Peyer's patch (tissue), 4 donors: ENCODE data around the gene ANP32B.

Source experiments
- POLR2A ChIP-seq, 2 donors: fragments of 450-650 bp; IDR thresholded peaks; one replicate each; pipeline ENCODE4 v1.5.1; 2017; ENCODE audit warnings: antibody characterized with exemption in 2 of 2, mild to moderate bottlenecking in 2 of 2, moderate library complexity in 2 of 2
- TF ChIP-seq, protein P1 (sequence below), 6 experiments: fragments of 450-650 bp in 4 of 6; fragments of 200-600 bp in 2 of 6; sonication (generic) in 1 of 6; IDR thresholded peaks; one replicate each; pipeline ENCODE4 v1.5.1; 2017 to 2019; ENCODE audit warnings: antibody characterized with exemption in 6 of 6, mild to moderate bottlenecking in 3 of 6, moderate library complexity in 1 of 6

DNA sequence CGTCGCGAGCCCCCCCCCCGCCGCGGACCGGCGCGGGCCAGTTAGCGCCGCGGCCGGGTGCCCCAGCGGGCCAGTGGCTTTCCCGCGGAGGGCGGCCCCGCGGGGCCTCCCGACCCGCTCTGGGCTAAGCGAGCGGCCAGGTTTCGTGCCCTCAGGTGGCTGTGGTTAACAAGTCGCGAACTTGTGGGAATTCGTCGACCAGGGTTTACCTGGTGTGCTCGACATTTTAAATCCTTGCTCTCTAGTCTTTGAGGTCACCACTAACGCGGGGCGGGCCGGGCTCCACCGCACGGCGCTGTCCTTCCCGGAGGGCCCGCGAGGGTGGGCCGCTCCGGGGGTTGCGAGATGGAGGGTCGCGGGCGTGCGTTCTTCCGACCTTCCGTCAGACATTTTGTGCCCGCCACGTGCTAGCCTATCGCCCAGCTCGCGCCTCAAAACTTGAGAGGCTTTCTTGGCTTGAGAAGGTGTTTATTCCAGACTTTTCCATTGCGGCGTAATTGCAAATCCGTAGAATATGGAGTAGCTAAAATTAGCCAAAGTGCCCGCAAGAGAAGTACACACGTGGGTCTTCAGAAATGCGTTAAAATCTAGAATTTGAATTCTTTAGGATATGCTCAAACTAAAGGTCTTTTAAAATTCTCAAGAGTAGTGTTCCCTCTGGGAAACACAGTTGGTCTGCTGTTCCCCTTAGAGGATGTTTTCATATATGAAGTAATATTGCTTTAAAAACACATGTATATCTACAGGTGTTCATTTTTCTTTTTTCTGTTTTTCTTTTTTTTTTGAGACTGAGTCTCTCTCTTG, 2.1 kb downstream of the ANP32B start:
- TF ChIP-seq POLR2A (IDR thresholded peaks at IDR 0.05) = no peak
- TF ChIP-seq, protein P1, sequence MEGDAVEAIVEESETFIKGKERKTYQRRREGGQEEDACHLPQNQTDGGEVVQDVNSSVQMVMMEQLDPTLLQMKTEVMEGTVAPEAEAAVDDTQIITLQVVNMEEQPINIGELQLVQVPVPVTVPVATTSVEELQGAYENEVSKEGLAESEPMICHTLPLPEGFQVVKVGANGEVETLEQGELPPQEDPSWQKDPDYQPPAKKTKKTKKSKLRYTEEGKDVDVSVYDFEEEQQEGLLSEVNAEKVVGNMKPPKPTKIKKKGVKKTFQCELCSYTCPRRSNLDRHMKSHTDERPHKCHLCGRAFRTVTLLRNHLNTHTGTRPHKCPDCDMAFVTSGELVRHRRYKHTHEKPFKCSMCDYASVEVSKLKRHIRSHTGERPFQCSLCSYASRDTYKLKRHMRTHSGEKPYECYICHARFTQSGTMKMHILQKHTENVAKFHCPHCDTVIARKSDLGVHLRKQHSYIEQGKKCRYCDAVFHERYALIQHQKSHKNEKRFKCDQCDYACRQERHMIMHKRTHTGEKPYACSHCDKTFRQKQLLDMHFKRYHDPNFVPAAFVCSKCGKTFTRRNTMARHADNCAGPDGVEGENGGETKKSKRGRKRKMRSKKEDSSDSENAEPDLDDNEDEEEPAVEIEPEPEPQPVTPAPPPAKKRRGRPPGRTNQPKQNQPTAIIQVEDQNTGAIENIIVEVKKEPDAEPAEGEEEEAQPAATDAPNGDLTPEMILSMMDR (IDR thresholded peaks at IDR 0.05) = no peak
